ENCODE measurements around the gene CCDC148.
A peak's percentile ranks its signal among the peaks of the same experiment; 100 is the strongest.

Gene CCDC148

GRCh38 chr2:158204741-158205165, 251.8 kb downstream of the CCDC148 start:
- no peak for DNase-seq

- peak in 1 of 2 experiments; percentile 13 for DNase-seq
Observed at GRCh38 chr2:158202161-158202815, 254.3 kb downstream of the CCDC148 start.

- no peak for DNase-seq
Observed at GRCh38 chr2:158199928-158200650, 256.5 kb downstream of the CCDC148 start.

- DNase-seq, result no peak
Observed at GRCh38 chr2:158197940-158198339, 258.6 kb downstream of the CCDC148 start.

GRCh38 chr2:158194229-158194628, 262.3 kb downstream of the CCDC148 start:
- DNase-seq, result no peak

GRCh38 chr2:158192515-158193443, 263.8 kb downstream of the CCDC148 start:
- DNase-seq, result no peak

GRCh38 chr2:158191076-158191895, 265.3 kb downstream of the CCDC148 start:
- no peak for DNase-seq

- DNase-seq, result no peak
Observed at GRCh38 chr2:158189526-158189925, 267.0 kb downstream of the CCDC148 start.

- no peak for DNase-seq
Observed at GRCh38 chr2:158187908-158188307, 268.6 kb downstream of the CCDC148 start.

GRCh38 chr2:158184556-158185343, 271.8 kb downstream of the CCDC148 start:
- no peak for DNase-seq

- DNase-seq, result no peak
Observed at GRCh38 chr2:158184001-158184400, 272.6 kb downstream of the CCDC148 start.

- DNase-seq, result no peak
Observed at GRCh38 chr2:158182676-158183295, 273.8 kb downstream of the CCDC148 start.

GRCh38 chr2:158181171-158181570, 275.4 kb downstream of the CCDC148 start:
- no peak for DNase-seq

GRCh38 chr2:158179660-158180059, 276.9 kb downstream of the CCDC148 start:
- peak in 1 of 2 experiments; percentile 5 for DNase-seq

- no peak for DNase-seq
Observed at GRCh38 chr2:158178646-158179045, 277.9 kb downstream of the CCDC148 start.

- no peak for DNase-seq
Observed at GRCh38 chr2:158174956-158175355, 281.6 kb downstream of the CCDC148 start.

GRCh38 chr2:158174495-158174894, 282.1 kb downstream of the CCDC148 start:
- DNase-seq, result no peak

GRCh38 chr2:158172719-158173118, 283.8 kb downstream of the CCDC148 start:
- DNase-seq, result no peak

- no peak for DNase-seq
Observed at GRCh38 chr2:158154596-158154995, 302.0 kb downstream of the CCDC148 start.

- no peak for DNase-seq
Observed at GRCh38 chr2:158153270-158154015, 303.1 kb downstream of the CCDC148 start.
